IPS DF 6.9 (cell line): ENCODE data around the gene ARTN.

Experiments used
- DNase-seq: peaks from one replicate; pipeline ENCODE4 v3.0.0-alpha.2; 2013; ENCODE audit warnings: low read depth, low spot score
- H3K27ac ChIP-seq: one replicate; pipeline ENCODE4 v1.5.1; 2013; ENCODE audit warnings: low read length, control low read depth
- H3K27me3 ChIP-seq: 2 replicates; pipeline ENCODE4 v1.6.1; 2013; ENCODE audit warnings: mild to moderate bottlenecking, low read length; ENCODE audit not compliant: control insufficient read depth, insufficient read depth
- H3K36me3 ChIP-seq: 2 replicates; pipeline ENCODE4 v1.6.1; 2013; ENCODE audit warnings: low read length; ENCODE audit not compliant: control insufficient read depth, insufficient read depth
- H3K4me1 ChIP-seq: 2 replicates; pipeline ENCODE4 v1.6.1; 2013; ENCODE audit warnings: low read length; ENCODE audit not compliant: control insufficient read depth, insufficient read depth
- H3K4me3 ChIP-seq: 2 replicates; pipeline ENCODE4 v1.5.1; 2013; ENCODE audit warnings: mild to moderate bottlenecking, low read length
- H3K9me3 ChIP-seq: 2 replicates; pipeline ENCODE4 v1.6.1; 2013; ENCODE audit warnings: low read length, inconsistent platforms; ENCODE audit not compliant: control insufficient read depth, insufficient read depth
- WGBS: extraction: QIAGEN DNeasy Blood & Tissue Kit; methylation state at CpG from one replicate; pipeline ENCODE4 v1.1.7; 2013; ENCODE audit warnings: mixed read lengths, missing lambda C conversion rate; ENCODE audit not compliant: insufficient read length, insufficient coverage; 5-methylcytosine and 5-hydroxymethylcytosine counted together

The ARTN gene

DNA sequence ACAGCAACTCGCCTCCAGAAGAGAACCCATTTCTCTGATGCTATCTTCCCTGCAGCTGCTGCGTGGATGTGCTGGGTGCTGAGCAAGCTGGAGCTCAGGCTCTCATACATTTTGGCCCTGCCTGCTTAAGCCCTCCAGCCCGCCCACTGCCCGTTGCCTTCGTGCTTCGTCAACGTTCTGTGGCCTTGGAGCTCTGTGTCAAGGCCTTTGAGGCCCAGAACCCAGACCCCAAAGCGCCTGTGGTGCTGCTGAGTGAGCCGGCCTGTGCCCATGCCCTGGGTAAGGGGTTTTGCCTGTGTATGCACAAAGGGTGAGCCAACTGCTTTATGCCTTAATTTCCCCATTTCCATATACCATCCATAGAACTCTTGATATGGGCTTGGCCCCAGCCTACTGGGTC is 37.3 kb downstream of the ARTN start:
- H3K4me1 ChIP-seq: peaks cover 2% of the 10 kb centered on the region; the same call in 1 of the 2 replicates
- no peak overlapping the region for H3K4me3 ChIP-seq
- no peak overlapping the region for H3K27ac ChIP-seq
- no peaks in the 10 kb centered on the region for H3K27me3 ChIP-seq
- H3K9me3 ChIP-seq: no peaks in the 10 kb centered on the region
- WGBS: no CpG with 5 or more reads among the region's 9 CpGs
- no peak for DNase-seq
- peaks cover 8% of the 10 kb centered on the region for H3K36me3 ChIP-seq

DNA sequence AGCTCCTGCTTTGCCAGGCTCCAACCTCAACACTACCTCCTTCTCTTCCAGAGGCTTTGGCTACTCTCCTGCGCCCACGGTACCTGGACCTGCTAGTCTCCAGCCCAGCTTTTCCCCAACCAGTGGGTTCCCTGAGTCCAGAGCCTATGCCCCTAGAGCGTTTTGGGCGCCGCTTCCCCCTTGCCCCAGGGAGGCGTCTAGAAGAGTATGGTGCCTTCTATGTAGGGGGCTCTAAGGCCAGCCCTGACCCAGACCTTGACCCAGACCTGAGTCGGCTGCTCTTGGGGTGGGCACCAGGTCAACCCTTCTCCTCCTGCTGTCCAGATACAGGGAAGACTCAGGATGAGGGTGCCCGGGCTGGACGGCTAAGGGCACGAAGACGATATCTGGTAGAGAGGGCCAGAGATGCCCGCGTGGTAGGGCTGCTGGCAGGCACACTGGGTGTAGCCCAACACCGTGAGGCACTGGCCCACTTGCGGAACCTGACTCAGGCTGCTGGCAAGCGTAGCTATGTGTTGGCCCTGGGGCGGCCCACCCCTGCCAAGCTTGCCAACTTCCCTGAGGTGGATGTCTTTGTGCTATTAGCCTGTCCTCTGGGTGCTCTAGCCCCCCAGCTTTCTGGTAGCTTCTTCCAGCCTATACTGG is 37.9 kb downstream of the ARTN start:
- WGBS: no CpG with 5 or more reads among the region's 17 CpGs
- Histone ChIP-seq H3K27ac (no peak overlapping the region), H3K9me3 (no peaks in the 10 kb centered on the region), H3K36me3 (peaks cover 9% of the 10 kb centered on the region), H3K4me1 (peaks cover 3% of the 10 kb centered on the region; the same call in 1 of the 2 replicates), H3K27me3 (no peaks in the 10 kb centered on the region), H3K4me3 (no peak overlapping the region)
- no peak for DNase-seq

DNA sequence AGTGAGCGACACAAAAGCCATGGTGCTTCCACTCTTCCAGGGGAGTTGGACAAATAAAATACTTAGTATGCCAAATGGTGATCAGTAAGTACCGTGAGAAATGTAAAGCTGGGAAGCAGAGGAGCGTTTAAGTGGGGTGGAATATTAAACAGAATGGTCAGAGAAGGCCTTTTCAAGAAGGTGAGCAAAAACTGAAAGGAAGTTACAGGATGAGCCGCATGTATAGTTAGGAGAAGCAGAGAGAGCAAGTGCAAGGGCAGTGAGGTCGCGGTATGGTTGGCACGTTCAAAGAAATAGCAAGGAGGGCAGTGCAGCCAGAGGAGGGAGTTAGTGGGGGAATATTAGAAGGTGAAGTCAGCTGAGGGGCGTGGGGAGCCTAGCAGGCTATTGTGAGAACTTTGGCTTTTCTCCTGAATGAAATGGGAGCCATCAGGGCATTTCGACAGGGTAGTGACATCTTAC is 40.4 kb downstream of the ARTN start:
- H3K27ac ChIP-seq: no peak overlapping the region
- no peaks in the 10 kb centered on the region for H3K27me3 ChIP-seq
- H3K4me3 ChIP-seq: peak overlapping the region; percentile 91; the same call in 1 of the 2 replicates
- no peak for DNase-seq
- H3K4me1 ChIP-seq: peaks cover 3% of the 10 kb centered on the region; the same call in 1 of the 2 replicates
- WGBS: no CpG with 5 or more reads among the region's 9 CpGs
- H3K36me3 ChIP-seq: peaks cover 10% of the 10 kb centered on the region
- no peaks in the 10 kb centered on the region for H3K9me3 ChIP-seq

DNA sequence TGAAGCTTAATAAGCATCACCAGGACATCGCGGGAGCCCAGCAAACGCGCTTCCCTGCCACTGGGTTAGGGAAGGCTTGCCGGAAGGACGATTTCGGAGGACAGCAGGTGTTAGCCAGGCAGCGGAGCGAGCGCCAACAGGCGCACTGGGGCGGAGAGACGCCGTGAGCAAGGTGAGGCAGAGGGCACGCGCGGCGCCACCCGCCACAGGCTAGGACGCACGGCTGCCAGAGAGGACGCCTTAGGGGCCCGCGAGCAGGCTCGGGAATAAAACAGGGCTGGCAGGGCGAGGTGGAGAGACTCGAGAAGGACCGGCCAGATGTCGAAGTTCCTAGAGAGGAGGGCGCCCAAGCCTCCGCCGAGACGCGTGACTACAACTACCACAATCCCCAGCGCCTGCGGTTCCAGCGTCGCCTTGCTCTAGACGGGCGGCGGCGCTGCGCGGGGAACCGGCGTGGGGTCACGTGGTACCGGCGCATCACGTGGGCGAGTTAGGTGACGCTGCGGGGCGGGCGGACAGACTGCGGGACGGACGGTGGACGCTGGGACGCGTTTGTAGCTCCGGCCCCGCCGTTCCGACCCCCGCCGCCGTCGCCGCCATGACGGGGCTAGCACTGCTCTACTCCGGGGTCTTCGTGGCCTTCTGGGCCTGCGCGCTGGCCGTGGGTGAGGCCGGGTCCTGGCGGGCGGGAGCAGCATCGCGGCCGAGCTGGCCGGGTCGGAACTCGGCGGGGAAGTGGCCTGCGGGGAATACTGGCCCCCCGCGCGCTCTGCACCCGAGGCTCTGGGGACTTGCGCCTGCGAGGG is 41.0 kb downstream of the ARTN start, which contains the start of gene ATP6V0B:
Gene ATP6V0B (plus strand): TSS at position 518 of the 806 bp plus-strand sequence. CDS start 81 bp downstream, at position 599.
- Histone ChIP-seq H3K27me3 (no peaks in the 10 kb centered on the region), H3K9me3 (no peaks in the 10 kb centered on the region), H3K4me3 (peak within 1 kb of the TSS; percentile 91), H3K4me1 (peaks cover 3% of the 10 kb centered on the region; the same call in 1 of the 2 replicates), H3K36me3 (peaks cover 10% of the 10 kb centered on the region), H3K27ac (no peak within 1 kb of the TSS)
- WGBS: no CpG with 5 or more reads among the region's 93 CpGs
- peak; percentile 91 for DNase-seq

DNA sequence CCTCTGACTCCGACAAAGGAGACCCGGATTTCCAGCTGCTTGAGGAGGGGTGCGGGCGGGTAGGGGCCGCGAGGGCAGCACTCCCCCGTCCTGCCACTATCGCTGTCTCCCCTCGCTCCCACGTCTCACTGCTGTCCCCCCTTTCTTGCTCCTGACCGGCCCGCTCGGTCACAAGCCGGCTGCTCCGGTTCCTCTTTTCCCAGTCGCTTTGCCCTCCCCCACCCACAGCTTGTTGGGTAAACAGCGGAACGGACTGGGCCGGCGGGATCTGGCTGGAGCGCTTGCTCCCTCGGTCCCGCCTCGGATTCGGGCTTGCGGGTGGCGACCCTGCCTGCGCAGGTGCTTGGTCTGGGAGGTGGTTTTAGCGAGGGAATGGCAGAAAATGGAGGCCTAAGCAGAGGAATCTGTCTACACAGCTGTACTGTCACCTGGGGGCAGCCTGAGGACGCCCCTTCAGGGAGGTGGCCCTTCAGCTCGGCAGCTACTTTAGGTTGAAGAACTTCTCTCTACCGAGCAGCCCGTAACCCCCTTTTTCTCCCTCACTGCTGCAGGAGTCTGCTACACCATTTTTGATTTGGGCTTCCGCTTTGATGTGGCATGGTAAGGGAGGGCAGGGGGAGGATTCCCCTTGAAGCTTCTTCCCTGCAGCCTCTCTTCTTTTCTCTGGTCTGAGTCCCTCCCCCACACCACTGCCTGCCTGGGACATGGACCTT is 41.8 kb downstream of the ARTN start:
- DNase-seq: no peak
- Histone ChIP-seq H3K4me1 (peaks cover 6% of the 10 kb centered on the region; the same call in 1 of the 2 replicates), H3K27ac (no peak overlapping the region), H3K4me3 (peak overlapping the region; percentile 91), H3K9me3 (no peaks in the 10 kb centered on the region), H3K27me3 (no peaks in the 10 kb centered on the region), H3K36me3 (peaks cover 10% of the 10 kb centered on the region)
- no CpG with 5 or more reads among the region's 34 CpGs for WGBS

DNA sequence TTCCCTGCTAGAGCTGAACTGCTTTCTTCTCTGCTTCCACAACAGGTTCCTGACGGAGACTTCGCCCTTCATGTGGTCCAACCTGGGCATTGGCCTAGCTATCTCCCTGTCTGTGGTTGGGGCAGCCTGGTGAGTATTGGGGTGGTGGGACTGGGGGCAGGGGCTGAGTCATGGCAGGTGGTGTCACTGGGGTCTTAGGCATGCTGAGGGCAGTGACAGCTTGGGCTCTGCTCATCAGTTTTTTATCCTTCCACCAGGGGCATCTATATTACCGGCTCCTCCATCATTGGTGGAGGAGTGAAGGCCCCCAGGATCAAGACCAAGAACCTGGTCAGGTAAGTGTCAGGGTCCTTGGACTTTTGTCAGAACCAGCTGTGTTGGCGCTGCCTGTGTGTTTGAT is 42.4 kb downstream of the ARTN start:
- WGBS: no CpG with 5 or more reads among the region's 4 CpGs
- H3K27ac ChIP-seq: no peak overlapping the region
- H3K4me1 ChIP-seq: peaks cover 4% of the 10 kb centered on the region; the same call in 1 of the 2 replicates
- H3K27me3 ChIP-seq: no peaks in the 10 kb centered on the region
- no peaks in the 10 kb centered on the region for H3K9me3 ChIP-seq
- H3K4me3 ChIP-seq: no peak overlapping the region
- no peak for DNase-seq
- peaks cover 10% of the 10 kb centered on the region for H3K36me3 ChIP-seq

DNA sequence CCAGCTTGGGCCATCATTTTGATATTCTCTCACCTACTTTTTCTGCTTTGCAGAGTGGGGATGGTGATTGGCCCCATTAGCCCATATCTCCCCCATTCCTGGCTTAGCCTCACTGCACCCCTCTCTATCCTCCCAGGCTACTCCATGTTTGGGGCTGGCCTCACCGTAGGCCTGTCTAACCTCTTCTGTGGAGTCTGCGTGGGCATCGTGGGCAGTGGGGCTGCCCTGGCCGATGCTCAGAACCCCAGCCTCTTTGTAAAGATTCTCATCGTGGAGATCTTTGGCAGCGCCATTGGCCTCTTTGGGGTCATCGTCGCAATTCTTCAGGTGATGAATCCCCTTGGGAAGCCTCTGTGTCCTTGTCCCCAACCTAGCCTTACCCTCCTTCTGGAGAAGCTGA is 43.3 kb downstream of the ARTN start:
- Histone ChIP-seq H3K4me1 (peaks cover 4% of the 10 kb centered on the region; the same call in 1 of the 2 replicates), H3K9me3 (no peaks in the 10 kb centered on the region), H3K27me3 (no peaks in the 10 kb centered on the region), H3K27ac (no peak overlapping the region), H3K36me3 (peaks cover 11% of the 10 kb centered on the region), H3K4me3 (no peak overlapping the region)
- DNase-seq: no peak
- no CpG with 5 or more reads among the region's 8 CpGs for WGBS

DNA sequence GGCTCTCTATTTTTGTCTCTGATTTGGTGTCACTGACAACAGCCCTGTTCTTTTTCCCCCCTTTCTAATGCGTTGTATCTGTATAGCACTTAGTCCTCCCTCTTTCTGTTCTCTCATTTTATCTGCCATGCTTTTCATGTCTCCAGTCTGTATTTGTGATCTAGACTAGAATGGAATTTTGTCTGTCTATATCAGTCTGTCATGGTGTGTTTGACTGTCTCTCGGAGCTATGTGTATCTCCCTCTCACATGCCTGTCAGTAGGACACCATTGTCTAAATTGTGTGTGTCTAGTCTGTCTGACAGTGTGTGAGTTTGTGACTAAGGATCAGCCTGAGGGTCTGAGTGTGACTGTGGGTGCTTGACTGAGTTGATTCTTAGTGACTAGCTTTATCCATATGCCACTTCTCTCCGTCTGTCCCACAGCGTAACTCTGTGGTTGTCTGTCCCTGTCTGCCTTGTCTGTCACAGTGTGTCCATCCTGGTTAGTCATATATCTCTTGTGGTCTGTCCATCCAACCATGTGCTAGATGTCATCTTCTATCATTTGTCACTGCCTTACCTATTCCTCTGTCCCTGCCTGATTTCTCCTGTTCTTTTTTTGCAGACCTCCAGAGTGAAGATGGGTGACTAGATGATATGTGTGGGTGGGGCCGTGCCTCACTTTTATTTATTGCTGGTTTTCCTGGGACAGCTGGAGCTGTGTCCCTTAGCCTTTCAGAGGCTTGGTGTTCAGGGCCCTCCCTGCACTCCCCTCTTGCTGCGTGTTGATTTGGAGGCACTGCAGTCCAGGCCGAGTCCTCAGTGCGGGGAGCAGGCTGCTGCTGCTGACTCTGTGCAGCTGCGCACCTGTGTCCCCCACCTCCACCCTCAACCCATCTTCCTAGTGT is 44.0 kb downstream of the ARTN start:
- Histone ChIP-seq H3K9me3 (no peaks in the 10 kb centered on the region), H3K27me3 (no peaks in the 10 kb centered on the region), H3K36me3 (peaks cover 6% of the 10 kb centered on the region), H3K27ac (no peak overlapping the region), H3K4me1 (peaks cover 4% of the 10 kb centered on the region; the same call in 1 of the 2 replicates), H3K4me3 (no peak overlapping the region)
- no CpG with 5 or more reads among the region's 9 CpGs for WGBS
- no peak for DNase-seq

DNA sequence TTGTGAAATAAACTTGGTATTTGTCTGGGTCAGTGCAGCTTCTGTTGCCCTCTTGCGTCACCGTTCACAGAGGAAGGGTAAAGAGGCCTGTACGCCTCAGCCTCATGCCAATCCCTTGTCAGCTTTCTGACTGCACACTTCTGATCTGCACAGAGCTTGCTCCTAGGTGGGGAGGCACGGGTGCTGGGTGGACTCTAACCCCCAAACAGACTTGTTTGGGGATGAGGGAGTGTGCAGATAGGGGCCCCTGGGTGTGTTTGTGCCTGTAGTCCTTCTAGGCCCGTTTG is 44.6 kb downstream of the ARTN start:
- Histone ChIP-seq H3K27me3 (no peaks in the 10 kb centered on the region), H3K9me3 (no peaks in the 10 kb centered on the region), H3K4me3 (no peak overlapping the region), H3K4me1 (peaks cover 4% of the 10 kb centered on the region; the same call in 1 of the 2 replicates), H3K27ac (no peak overlapping the region), H3K36me3 (peaks cover 5% of the 10 kb centered on the region; the same call in 1 of the 2 replicates)
- DNase-seq: no peak
- no CpG with 5 or more reads among the region's 5 CpGs for WGBS
